Fibroblast of the aortic adventitia (primary cell): ENCODE results near the gene ECT2. TPM values are rescaled to one million over a fixed set of nuclear protein-coding genes. Genes with fewer than 3 reads are reported as not detected.

ENCODE experiments used
- DNase-seq: peaks from one replicate; pipeline ENCODE4 v3.0.0-alpha.2; 2010; ENCODE audit warnings: low read depth
- H3K4me3 ChIP-seq: 2 replicates; pipeline ENCODE4 v1.5.1; 2011; ENCODE audit warnings: low read depth, mild to moderate bottlenecking, control low read depth, low read length, moderate library complexity
- CTCF ChIP-seq: IDR thresholded peaks from 2 replicates; pipeline ENCODE4 v1.5.1; 2011; ENCODE audit warnings: mild to moderate bottlenecking, low read length, control low read depth, inconsistent platforms; ENCODE audit not compliant: insufficient read depth
- small RNA-seq: library from RNA; depleted of rRNA; stranded (forward); fragments of <200 nt; gene quantifications from one replicate; pipeline ENCODE3, GENCODE V24; 2012
- total RNA-seq: library from RNA; depleted of rRNA; stranded (reverse); fragments of >200 nt; gene quantifications from 2 replicates; pipeline ENCODE4 v1.2.3, GENCODE V29; 2012; ENCODE audit warnings: low replicate concordance

The ECT2 gene
- total RNA-seq, 1 donor = 70.8 TPM

GRCh38 chr3:172869368-172869771 lies 118.8 kb downstream of the ECT2 start:
- peak; percentile 77 for DNase-seq
- no peak overlapping the region for H3K4me3 ChIP-seq
- TF ChIP-seq CTCF = no peak

DNA sequence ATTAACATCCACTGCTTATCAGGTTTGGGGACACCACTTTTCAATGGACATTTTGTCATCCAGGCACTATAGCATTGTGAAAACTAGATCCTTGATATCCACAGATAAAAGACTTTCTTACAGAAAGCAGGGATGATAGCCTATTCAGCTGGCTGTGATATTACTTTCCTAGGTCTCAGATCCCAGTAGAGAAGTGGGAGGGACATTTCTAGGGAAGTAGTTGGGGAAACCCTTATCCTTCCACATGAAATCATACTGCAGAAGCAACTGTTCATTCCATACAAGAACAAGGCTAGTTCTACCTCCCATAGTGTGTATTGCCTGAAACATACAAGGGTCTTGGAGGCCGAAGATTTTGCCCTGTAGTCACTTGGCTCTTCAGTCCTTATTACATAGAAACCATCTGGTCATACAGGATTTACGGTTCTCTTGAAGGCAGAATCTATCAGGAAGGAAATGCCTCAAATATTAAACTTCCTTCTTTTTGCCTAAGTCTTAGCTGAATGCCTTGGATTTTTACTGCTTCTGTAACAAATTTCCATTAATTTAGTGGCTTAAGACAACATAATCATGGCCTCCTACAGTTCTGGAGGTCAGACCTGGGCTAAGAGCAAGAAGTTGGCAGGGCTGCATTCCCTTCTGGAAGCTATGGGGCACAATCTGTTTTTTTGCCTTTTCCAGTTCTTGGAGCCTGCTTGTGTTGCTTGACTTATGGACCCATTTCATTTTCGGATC lies 119.4 kb downstream of the ECT2 start:
- DNase-seq = no peak
- no peak for TF ChIP-seq CTCF
- H3K4me3 ChIP-seq = no peak overlapping the region

Small RNA genes within 50 kb of the gene (small RNA-seq; reads per million reads assigned to genes)
- gene AC108667.1 (not detected), gene RF00139 (not detected), gene RNU4-4P (not detected), gene RNU6-547P (not detected)

Other genes starting within 250 kb of the ECT2 start
- gene TNFSF10, start 227.3 kb upstream of the ECT2 start, total RNA-seq = 1.1 and 5.0 TPM in 2 replicates
- gene NCEH1, start 39.7 kb upstream of the ECT2 start, total RNA-seq = 5.7 and 21.1 TPM in 2 replicates